Colonic mucosa (tissue), 4 donors: ENCODE data around the gene GNPDA1. TPM values are rescaled to one million over a fixed set of nuclear protein-coding genes. Genes with fewer than 3 reads are reported as not detected.
"Not testable (repeated sequence)": the region's sequence is repeated elsewhere in the genome, so short reads cannot be mapped to it uniquely, and the experiment has no call there.

Experiments
- DNase-seq: peaks from one replicate; pipeline ENCODE4 v3.0.0-alpha.2; 2020
- H3K27ac ChIP-seq: fragments of 200-600 bp; one replicate; pipeline ENCODE4 v1.8.0; 2021
- H3K27me3 ChIP-seq: fragments of 200-600 bp; one replicate; pipeline ENCODE4 v1.8.0; 2021
- H3K36me3 ChIP-seq: fragments of 200-600 bp; one replicate; pipeline ENCODE4 v1.8.0; 2021
- H3K4me1 ChIP-seq: fragments of 200-600 bp; one replicate; pipeline ENCODE4 v1.8.0; 2021; ENCODE audit warnings: mild to moderate bottlenecking
- H3K4me3 ChIP-seq: fragments of 200-600 bp; one replicate; pipeline ENCODE4 v1.8.0; 2021
- H3K9ac ChIP-seq, 2 donors: one replicate each; pipeline ENCODE4 v1.7.0; 2013; ENCODE audit warnings: control low read depth in 2 of 2, low read depth in 2 of 2, low read length in 2 of 2
- H3K9me3 ChIP-seq: fragments of 200-600 bp; one replicate; pipeline ENCODE4 v1.8.0; 2021
- intact Hi-C: fragments of 100-400 bp; cut with DNase I; formaldehyde crosslinking; loops from one replicate; pipeline ENCODE4 v1.14.1; 2022
- total RNA-seq, 2 donors: library from RNA; stranded (reverse); fragmentation: NEBNext Ultra II Directional in 1 of 2; extraction: Animal tissue kit (Norgen Biotek cat#: 25700) in 1 of 2; gene quantifications; one replicate each; pipeline ENCODE4 v1.2.1, GENCODE V29; 2021
- TF ChIP-seq, protein P1 (sequence below): fragments of 200-600 bp; IDR thresholded peaks from one replicate; pipeline ENCODE4 v1.8.0; 2022; ENCODE audit warnings: antibody characterized with exemption, mild to moderate bottlenecking
- donor health status: healthy.
- donor health status: DM: no; HTN: no; CAD: no.
- donor health status: DM: no; HTN: no; CAD: no.

GNPDA1 gene
- total RNA-seq, 2 donors from 2014 or later = 15.5 to 19.6 TPM

DNA sequence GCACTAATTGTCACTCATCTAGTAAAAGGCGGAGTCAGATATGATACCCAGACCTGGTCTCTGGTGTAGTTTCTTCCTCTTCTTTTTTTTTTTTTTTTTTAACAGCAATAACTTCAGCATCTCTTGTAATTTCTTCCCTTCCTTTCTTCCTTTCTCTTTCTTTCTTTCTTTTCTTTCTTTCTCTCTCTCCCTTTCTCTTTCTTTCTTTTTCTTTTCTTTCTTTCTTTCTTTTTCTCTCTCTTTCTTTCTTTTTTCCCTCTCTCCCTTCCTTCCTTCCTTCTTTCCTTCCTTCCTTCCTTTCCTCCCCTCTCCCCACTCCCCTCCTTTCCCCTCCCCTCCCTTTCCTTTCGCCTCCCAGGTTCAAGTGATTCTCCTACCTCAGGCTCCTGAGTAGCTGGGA, 25.9 kb upstream of the GNPDA1 start:
- intact Hi-C loops = no loop called here
- Histone ChIP-seq H3K4me1 (no peaks in the 10 kb centered on the region), H3K9ac (no peak overlapping the region), H3K9me3 (no peaks in the 10 kb centered on the region), H3K36me3 (no peaks in the 10 kb centered on the region), H3K27me3 (no peaks in the 10 kb centered on the region), H3K27ac (no peak overlapping the region), H3K4me3 (no peak overlapping the region)
- TF ChIP-seq, protein P1, sequence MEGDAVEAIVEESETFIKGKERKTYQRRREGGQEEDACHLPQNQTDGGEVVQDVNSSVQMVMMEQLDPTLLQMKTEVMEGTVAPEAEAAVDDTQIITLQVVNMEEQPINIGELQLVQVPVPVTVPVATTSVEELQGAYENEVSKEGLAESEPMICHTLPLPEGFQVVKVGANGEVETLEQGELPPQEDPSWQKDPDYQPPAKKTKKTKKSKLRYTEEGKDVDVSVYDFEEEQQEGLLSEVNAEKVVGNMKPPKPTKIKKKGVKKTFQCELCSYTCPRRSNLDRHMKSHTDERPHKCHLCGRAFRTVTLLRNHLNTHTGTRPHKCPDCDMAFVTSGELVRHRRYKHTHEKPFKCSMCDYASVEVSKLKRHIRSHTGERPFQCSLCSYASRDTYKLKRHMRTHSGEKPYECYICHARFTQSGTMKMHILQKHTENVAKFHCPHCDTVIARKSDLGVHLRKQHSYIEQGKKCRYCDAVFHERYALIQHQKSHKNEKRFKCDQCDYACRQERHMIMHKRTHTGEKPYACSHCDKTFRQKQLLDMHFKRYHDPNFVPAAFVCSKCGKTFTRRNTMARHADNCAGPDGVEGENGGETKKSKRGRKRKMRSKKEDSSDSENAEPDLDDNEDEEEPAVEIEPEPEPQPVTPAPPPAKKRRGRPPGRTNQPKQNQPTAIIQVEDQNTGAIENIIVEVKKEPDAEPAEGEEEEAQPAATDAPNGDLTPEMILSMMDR = no peak
- no peak for DNase-seq

DNA sequence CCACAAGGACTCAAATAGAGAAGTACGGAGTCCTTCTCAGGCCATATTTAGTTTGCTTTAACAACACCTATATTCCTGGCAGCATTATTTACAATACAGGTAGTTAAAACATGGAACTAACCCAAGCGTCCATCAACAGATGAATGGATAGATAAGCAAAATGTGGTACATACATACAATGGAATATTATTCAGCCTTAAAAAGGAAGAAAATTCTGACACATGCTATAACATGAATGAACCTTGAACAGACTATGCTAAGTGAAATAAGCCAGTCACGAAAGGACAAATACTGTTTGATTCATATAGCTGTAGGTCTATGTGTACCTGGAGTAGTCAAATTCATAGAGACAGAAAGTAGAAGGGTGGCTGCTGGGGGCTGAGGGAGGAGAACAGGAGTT, 24.8 kb upstream of the GNPDA1 start:
- H3K4me3 ChIP-seq, H3K36me3 ChIP-seq, H3K9ac ChIP-seq, H3K4me1 ChIP-seq, H3K27ac ChIP-seq, DNase-seq, H3K27me3 ChIP-seq, H3K9me3 ChIP-seq, intact Hi-C loops: not testable (repeated sequence)

DNA sequence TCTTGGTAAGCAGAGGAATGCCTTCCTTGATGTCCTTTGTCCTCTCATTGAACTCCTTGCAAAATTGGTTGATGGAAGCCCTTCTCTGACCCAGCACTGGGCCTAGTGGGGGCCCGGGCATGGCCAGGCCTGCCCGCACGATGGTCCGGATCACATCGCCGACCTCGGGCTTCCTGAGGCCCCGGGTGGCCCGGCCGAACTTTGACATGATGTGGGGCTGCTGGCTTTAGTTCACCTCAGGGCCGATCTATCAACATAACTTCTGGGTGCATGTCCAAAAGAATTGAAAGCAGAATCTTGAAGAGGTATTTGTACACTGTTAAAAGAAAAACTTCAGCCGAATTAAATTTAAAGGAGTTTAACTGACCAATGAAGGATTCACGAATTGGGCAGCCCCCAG, 24.1 kb upstream of the GNPDA1 start:
- intact Hi-C loops = no loop called here
- no peak overlapping the region for H3K9ac ChIP-seq
- H3K36me3 ChIP-seq = no peaks in the 10 kb centered on the region
- H3K4me3 ChIP-seq = no peak overlapping the region
- no peaks in the 10 kb centered on the region for H3K4me1 ChIP-seq
- no peaks in the 10 kb centered on the region for H3K27me3 ChIP-seq
- no peaks in the 10 kb centered on the region for H3K9me3 ChIP-seq
- TF ChIP-seq, protein P1 = no peak
- no peak overlapping the region for H3K27ac ChIP-seq
- DNase-seq = no peak

DNA sequence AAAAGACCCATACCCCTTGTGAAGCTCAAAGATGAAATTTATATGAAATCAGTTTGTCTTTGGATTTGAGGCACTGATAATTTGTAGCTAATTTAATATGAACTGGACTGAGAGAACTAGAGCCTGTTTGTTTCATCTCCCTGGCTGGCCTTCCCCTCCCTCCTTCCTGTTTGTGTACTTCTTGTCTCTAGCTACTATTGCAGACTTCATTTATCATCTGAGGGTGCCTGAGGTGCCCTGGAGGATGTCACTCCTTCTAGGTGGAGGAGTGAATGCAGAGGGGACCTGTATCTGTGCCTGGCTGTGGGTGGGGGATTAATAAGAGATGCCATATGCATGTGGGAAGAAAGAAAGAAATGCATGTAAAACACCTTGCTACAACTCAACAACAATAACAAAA, 22.2 kb upstream of the GNPDA1 start:
- intact Hi-C loops = no loop called here
- DNase-seq = no peak
- Histone ChIP-seq H3K27ac (no peak overlapping the region), H3K9me3 (no peaks in the 10 kb centered on the region), H3K9ac (no peak overlapping the region), H3K36me3 (no peaks in the 10 kb centered on the region), H3K4me1 (no peaks in the 10 kb centered on the region), H3K27me3 (no peaks in the 10 kb centered on the region), H3K4me3 (no peak overlapping the region)
- TF ChIP-seq, protein P1 = no peak

DNA sequence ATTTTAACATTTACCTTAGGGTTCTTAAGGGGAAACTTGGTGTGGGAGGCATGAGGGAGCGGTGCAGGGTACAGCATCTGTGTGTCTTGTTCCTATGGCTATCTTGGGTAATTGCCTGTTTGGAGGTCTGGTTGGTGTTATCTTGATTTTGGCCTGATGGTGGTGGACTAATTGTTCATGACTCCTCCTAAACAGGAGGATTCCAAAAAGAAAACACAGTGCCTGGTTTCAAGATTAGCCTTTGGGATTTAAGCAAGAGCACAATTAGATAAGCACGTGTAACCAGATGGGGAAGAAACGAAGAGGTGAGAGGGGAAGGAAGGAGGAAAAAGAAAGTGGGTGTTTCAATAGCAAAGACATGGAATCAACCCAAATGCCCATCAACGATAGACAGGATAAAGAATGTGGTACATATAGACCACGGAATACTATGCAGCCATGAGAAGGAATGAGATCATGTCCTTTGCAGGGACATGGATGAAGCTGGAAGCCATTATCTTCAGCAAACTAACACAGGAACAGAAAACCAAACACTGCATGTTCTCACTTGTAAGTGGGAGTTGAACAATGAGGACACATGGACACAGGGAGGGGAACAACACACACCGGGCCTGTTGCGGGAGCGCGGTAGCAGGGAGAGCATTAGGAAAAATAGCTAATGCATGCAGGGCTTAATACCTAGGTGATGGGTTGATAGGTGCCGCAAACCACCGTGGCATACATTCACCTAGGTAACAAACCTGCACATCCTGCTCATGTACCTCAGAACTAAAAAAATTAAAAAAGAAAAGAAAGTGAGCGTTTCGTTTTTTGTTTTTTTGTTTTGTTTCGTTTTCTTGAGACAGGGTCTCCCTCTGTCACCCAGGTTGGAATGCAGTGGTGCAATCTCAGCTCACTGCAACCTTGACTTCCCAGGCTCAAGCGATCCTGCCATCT, 21.1 kb upstream of the GNPDA1 start:
- H3K27ac ChIP-seq, H3K4me1 ChIP-seq, H3K4me3 ChIP-seq, intact Hi-C loops, H3K9me3 ChIP-seq, DNase-seq, H3K36me3 ChIP-seq, H3K27me3 ChIP-seq, H3K9ac ChIP-seq: not testable (repeated sequence)

DNA sequence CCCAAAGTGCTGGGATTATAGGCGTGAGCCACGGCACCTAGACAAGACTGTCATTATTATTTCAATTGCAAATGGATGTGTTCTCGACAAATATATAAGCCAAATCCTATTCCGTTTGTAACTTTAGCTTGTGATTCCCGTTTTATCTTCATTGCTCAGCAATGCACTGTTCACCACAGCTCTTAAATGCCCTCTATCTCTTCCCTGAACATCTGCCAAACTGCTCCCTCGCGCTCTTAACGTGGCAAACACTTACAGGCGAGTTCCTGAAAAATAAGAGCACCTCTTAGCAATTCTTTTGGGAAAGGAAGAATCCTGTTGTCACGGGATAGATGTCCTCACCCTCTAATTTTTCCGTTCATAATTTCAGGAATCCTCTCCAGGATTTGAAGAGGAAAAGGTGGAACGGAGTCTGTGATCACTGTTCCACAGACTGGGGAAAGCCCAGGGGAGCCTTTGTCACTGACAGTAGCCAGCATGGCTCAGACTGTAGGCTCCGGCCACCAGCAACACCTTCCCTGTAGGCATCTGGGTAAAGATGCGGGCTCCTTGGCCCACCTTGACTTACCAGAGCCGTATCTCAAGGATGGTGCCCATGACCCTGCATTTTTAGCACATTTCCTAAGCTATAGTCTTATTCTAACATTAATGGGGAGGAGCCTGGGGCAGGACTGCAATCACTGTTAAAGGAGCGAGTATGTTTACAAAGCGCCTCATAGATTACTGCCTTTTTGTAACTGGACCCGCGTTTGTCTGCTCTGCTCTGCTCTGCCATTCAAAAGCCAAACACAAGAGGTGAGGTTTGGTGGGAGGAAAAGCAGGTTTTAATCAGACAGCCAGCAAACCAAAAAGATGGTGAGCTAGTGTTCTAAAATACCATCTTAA, 20.2 kb upstream of the GNPDA1 start:
- no peaks in the 10 kb centered on the region for H3K9me3 ChIP-seq

More for the DNA sequence above, 20.2 kb upstream of the GNPDA1 start:
- H3K4me1 ChIP-seq = no peaks in the 10 kb centered on the region
- H3K9ac ChIP-seq = no peak overlapping the region
- H3K27me3 ChIP-seq = no peaks in the 10 kb centered on the region
- TF ChIP-seq, protein P1 = no peak
- DNase-seq = no peak
- H3K4me3 ChIP-seq = no peak overlapping the region
- intact Hi-C loops = no loop called here
- no peak overlapping the region for H3K27ac ChIP-seq
- H3K36me3 ChIP-seq = no peaks in the 10 kb centered on the region
